Activated naive CD8-positive, alpha-beta T cell treated with anti-CD3 and anti-CD28 coated beads for 36 hours (primary cell): ENCODE data around the gene WNT16. TPM values are rescaled to one million over a fixed set of nuclear protein-coding genes. Genes with fewer than 3 reads are reported as not detected.
"Not testable (repeated sequence)": the region's sequence is repeated elsewhere in the genome, so short reads cannot be mapped to it uniquely, and the experiment has no call there.

Experiments
- DNase-seq: peaks from one replicate; pipeline ENCODE4 v3.0.0; 2021
- H3K27ac Mint-ChIP-seq: one replicate; pipeline ENCODE4 v1.8.0; 2022; ENCODE audit warnings: mild to moderate bottlenecking, moderate library complexity, mixed read lengths
- H3K27me3 Mint-ChIP-seq: one replicate; pipeline ENCODE4 v1.8.0; 2022; ENCODE audit warnings: mild to moderate bottlenecking, mixed read lengths
- H3K36me3 Mint-ChIP-seq: one replicate; pipeline ENCODE4 v1.8.0; 2021; ENCODE audit warnings: mild to moderate bottlenecking, mixed read lengths
- H3K4me1 Mint-ChIP-seq: one replicate; pipeline ENCODE4 v1.8.0; 2021; ENCODE audit warnings: mixed read lengths
- H3K4me3 Mint-ChIP-seq: one replicate; pipeline ENCODE4 v1.8.0; 2022; ENCODE audit warnings: mild to moderate bottlenecking, moderate library complexity, mixed read lengths
- H3K9me3 Mint-ChIP-seq: one replicate; pipeline ENCODE4 v1.8.0; 2022; ENCODE audit warnings: mixed read lengths
- total RNA-seq, 2 experiments: library from RNA; stranded (reverse); gene quantifications; one replicate each; pipeline ENCODE4 v1.2.3, GENCODE V29; 2021

Gene WNT16
- total RNA-seq, 2 experiments from 2014 or later: not detected

GRCh38 chr7:121300685-121301420, 27.9 kb upstream of the WNT16 start:
- H3K4me1 Mint-ChIP-seq: no peaks in the 10 kb centered on the region
- DNase-seq: no peak
- H3K27ac Mint-ChIP-seq: no peak overlapping the region
- H3K36me3 Mint-ChIP-seq: no peaks in the 10 kb centered on the region
- H3K4me3 Mint-ChIP-seq: no peak overlapping the region
- H3K27me3 Mint-ChIP-seq: peaks cover 11% of the 10 kb centered on the region
- no peaks in the 10 kb centered on the region for H3K9me3 Mint-ChIP-seq

GRCh38 chr7:121301446-121302213, 27.2 kb upstream of the WNT16 start:
- H3K4me1 Mint-ChIP-seq: peaks cover 4% of the 10 kb centered on the region
- no peaks in the 10 kb centered on the region for H3K9me3 Mint-ChIP-seq
- H3K36me3 Mint-ChIP-seq: no peaks in the 10 kb centered on the region
- no peak overlapping the region for H3K27ac Mint-ChIP-seq
- H3K4me3 Mint-ChIP-seq: no peak overlapping the region
- DNase-seq: no peak
- peaks cover 16% of the 10 kb centered on the region for H3K27me3 Mint-ChIP-seq

- Mint-ChIP-seq H3K27me3 (peaks cover 16% of the 10 kb centered on the region), H3K36me3 (no peaks in the 10 kb centered on the region), H3K4me3 (no peak overlapping the region), H3K4me1 (peaks cover 6% of the 10 kb centered on the region), H3K27ac (no peak overlapping the region), H3K9me3 (no peaks in the 10 kb centered on the region)
- DNase-seq: no peak
These were observed 26.5 kb upstream of the WNT16 start for GRCh38 chr7:121302214-121302745.

- Mint-ChIP-seq H3K36me3 (no peaks in the 10 kb centered on the region), H3K27me3 (peaks cover 14% of the 10 kb centered on the region), H3K4me3 (no peak overlapping the region), H3K27ac (no peak overlapping the region), H3K4me1 (peaks cover 6% of the 10 kb centered on the region), H3K9me3 (no peaks in the 10 kb centered on the region)
- DNase-seq: no peak
These were observed 25.2 kb upstream of the WNT16 start for GRCh38 chr7:121303422-121304101.

- no peak for DNase-seq
- Mint-ChIP-seq H3K27ac (no peak overlapping the region), H3K27me3 (peaks cover 15% of the 10 kb centered on the region)
These were observed 24.6 kb upstream of the WNT16 start for GRCh38 chr7:121304102-121304658.

GRCh38 chr7:121305109-121305508, 23.7 kb upstream of the WNT16 start:
- no peaks in the 10 kb centered on the region for H3K36me3 Mint-ChIP-seq
- no peak overlapping the region for H3K27ac Mint-ChIP-seq
- H3K4me1 Mint-ChIP-seq: peaks cover 6% of the 10 kb centered on the region

More at GRCh38 chr7:121304102-121304658, 24.6 kb upstream of the WNT16 start:
- no peaks in the 10 kb centered on the region for H3K9me3 Mint-ChIP-seq
- H3K4me1 Mint-ChIP-seq: peaks cover 6% of the 10 kb centered on the region
- no peaks in the 10 kb centered on the region for H3K36me3 Mint-ChIP-seq
- no peak overlapping the region for H3K4me3 Mint-ChIP-seq

GRCh38 chr7:121306565-121306964, 22.2 kb upstream of the WNT16 start:
- no peak overlapping the region for H3K4me3 Mint-ChIP-seq
- no peaks in the 10 kb centered on the region for H3K36me3 Mint-ChIP-seq
- peaks cover 6% of the 10 kb centered on the region for H3K4me1 Mint-ChIP-seq
- peaks cover 27% of the 10 kb centered on the region for H3K27me3 Mint-ChIP-seq
- peaks cover 2% of the 10 kb centered on the region for H3K9me3 Mint-ChIP-seq
- no peak for DNase-seq
- no peak overlapping the region for H3K27ac Mint-ChIP-seq

More at GRCh38 chr7:121305109-121305508, 23.7 kb upstream of the WNT16 start:
- peaks cover 18% of the 10 kb centered on the region for H3K27me3 Mint-ChIP-seq
- no peak overlapping the region for H3K4me3 Mint-ChIP-seq
- no peak for DNase-seq
- H3K9me3 Mint-ChIP-seq: peaks cover 1% of the 10 kb centered on the region

- Mint-ChIP-seq H3K36me3 (no peaks in the 10 kb centered on the region), H3K4me3 (no peak overlapping the region), H3K27me3 (peaks cover 24% of the 10 kb centered on the region), H3K4me1 (peaks cover 6% of the 10 kb centered on the region), H3K9me3 (peaks cover 2% of the 10 kb centered on the region), H3K27ac (no peak overlapping the region)
- DNase-seq: no peak
These were observed 21.7 kb upstream of the WNT16 start for GRCh38 chr7:121307021-121307574.

GRCh38 chr7:121313220-121313792, 15.5 kb upstream of the WNT16 start:
- H3K4me3 Mint-ChIP-seq: no peak overlapping the region
- DNase-seq: no peak
- no peaks in the 10 kb centered on the region for H3K4me1 Mint-ChIP-seq
- peaks cover 2% of the 10 kb centered on the region for H3K9me3 Mint-ChIP-seq
- H3K36me3 Mint-ChIP-seq: peaks cover 1% of the 10 kb centered on the region
- no peak overlapping the region for H3K27ac Mint-ChIP-seq
- peaks cover 29% of the 10 kb centered on the region for H3K27me3 Mint-ChIP-seq

- H3K4me1 Mint-ChIP-seq: no peaks in the 10 kb centered on the region
- peaks cover 1% of the 10 kb centered on the region for H3K36me3 Mint-ChIP-seq
- peaks cover 2% of the 10 kb centered on the region for H3K9me3 Mint-ChIP-seq
- no peak overlapping the region for H3K4me3 Mint-ChIP-seq
- H3K27ac Mint-ChIP-seq: no peak overlapping the region
- peaks cover 24% of the 10 kb centered on the region for H3K27me3 Mint-ChIP-seq
- no peak for DNase-seq
These were observed 14.8 kb upstream of the WNT16 start for GRCh38 chr7:121313793-121314676.

- H3K27ac Mint-ChIP-seq, H3K4me1 Mint-ChIP-seq, H3K36me3 Mint-ChIP-seq, H3K4me3 Mint-ChIP-seq, DNase-seq, H3K9me3 Mint-ChIP-seq: not testable (repeated sequence)
- H3K27me3 Mint-ChIP-seq: peaks cover 20% of the 10 kb centered on the region
These were observed 13.6 kb upstream of the WNT16 start for GRCh38 chr7:121315170-121315569.

GRCh38 chr7:121322460-121322859, 6.3 kb upstream of the WNT16 start:
- Mint-ChIP-seq H3K36me3 (no peaks in the 10 kb centered on the region), H3K27ac (no peak overlapping the region), H3K27me3 (peaks cover 32% of the 10 kb centered on the region), H3K9me3 (no peaks in the 10 kb centered on the region), H3K4me1 (no peaks in the 10 kb centered on the region), H3K4me3 (no peak overlapping the region)
- DNase-seq: no peak

GRCh38 chr7:121323515-121324302, 5.1 kb upstream of the WNT16 start:
- no peak overlapping the region for H3K27ac Mint-ChIP-seq
- H3K4me1 Mint-ChIP-seq: peaks cover 6% of the 10 kb centered on the region
- H3K4me3 Mint-ChIP-seq: no peak overlapping the region
- no peaks in the 10 kb centered on the region for H3K36me3 Mint-ChIP-seq
- DNase-seq: no peak
- no peaks in the 10 kb centered on the region for H3K9me3 Mint-ChIP-seq
- peaks cover 45% of the 10 kb centered on the region for H3K27me3 Mint-ChIP-seq
